HG03575 (cell line): Measurements from ENCODE around the gene DCANP1.

ENCODE experiments used
- ATAC-seq: cut with Tn5 transposase; IDR thresholded peaks from one replicate; pipeline ENCODE4 v1.9.1; 2021; ENCODE audit not compliant: unreplicated experiment, insufficient number of reproducible peaks, low FRiP score; ENCODE audit errors: extremely low read depth

DCANP1 gene

DNA sequence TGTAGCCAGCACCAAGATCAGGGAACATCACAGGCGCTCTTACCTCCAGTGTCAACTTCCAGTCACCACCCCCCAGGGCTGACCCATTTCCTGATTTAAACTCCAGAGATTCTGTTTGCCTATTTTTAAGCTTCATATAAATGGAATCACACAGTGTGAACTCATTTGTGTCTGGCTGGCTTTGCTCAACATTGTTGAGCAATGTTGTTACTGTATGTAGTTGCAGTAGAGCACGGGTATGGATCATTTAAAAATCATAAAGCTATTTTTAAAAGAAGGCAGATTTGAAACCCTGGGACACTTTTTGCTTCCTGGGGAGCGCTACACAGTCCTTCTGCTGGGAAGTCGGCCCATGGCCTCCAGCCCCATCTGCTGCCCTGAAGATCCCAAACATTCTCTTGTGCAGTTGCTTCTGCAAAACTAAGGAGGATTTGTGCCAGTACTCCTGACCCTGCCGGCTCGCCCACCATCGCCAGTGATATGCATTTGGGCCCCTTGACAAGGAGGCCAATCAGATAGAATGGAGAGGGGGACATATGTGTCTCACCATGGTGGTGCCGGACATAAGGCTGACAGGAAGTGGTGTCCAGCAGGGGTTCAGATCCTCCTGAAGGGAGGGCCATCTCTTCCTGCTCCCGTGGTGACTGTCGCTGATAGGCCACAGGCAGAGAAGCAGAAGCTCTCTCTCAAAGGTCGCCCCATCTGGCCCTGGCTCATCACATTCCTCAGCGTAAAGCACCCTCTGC is 13.3 kb downstream of the DCANP1 start:
- ATAC-seq, result no peak

DNA sequence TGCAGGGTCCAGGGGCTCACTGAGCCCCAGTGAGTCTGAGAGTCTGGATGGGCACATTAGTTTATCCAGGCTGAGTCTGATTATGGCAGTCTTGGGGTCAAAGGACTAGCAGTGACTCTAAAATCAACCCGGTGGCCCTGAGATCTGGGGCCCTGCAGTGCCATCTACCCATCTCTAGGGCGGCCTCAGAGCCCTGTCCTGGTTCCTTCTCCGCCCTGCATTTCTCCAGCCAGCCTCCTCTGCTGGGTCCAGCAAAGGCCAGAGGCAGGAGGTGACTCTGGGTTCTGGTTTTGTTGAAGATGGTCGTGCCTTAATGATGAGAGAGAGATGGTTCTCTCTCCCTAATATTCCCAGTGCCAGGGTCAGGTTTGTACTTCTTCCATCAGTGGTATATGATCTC is 15.0 kb downstream of the DCANP1 start:
- no peak for ATAC-seq

GRCh38 chr5:135430135-135430437 is 17.1 kb downstream of the DCANP1 start:
- ATAC-seq, result no peak

DNA sequence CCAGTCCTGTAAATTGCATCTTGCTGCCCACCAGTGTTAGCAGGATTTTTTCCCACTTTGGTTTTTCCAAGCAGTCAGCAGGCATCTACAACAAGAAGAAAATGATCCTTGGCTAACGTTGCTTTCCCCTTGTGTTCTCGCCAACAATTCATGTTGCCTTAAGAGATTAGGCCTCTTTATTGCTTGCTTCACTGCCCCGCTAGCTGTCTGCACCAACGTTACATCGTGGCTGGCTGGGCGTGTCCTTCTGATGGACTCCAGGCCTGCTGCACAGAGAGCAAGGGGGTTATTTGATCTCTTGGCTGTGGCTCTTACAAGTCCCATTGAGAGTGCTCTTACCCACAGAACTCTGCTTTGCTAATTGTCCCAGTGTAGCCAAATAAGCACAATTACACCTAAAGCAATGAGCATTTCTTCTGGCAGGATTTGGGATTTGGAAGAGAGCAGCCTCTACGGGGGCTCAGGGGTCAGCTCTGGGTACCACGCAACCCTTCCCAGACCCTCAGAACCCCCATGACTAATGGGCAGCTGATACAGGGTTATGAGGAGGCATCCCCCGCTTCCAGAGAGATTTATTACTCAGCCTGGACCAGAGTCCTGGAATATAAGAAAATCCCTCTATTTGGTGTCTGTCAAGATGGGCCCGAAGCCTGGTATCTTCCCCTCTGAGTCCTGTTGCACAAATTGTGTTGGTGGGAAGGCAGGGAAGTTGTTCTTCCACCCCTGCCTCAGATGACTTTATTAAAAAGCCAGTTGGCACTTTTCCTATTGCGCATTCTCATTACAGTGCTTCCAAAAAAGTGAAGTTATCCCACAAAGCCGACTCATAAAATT is 17.6 kb downstream of the DCANP1 start:
- ATAC-seq, result no peak

DNA sequence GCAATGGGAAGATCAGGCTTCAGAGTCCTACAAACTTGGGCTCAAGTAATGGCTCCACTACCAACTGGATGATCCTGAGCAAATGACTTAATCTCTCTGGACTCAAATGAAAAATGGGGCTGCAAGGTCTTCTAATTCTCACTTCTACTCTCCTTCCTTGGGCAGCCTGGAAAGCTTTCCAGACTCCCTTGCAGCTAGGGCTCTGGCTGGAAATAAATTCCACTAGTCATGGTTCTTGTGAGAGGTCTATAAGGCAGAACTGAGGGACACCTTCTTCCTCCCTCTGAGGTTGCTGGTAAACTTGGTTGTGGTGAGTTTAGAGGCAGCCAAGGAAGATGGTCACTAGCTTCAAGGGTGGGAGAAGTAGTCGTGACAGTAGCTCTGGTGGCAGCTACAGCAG is 18.6 kb downstream of the DCANP1 start:
- no peak for ATAC-seq

GRCh38 chr5:135426102-135427082 is 20.8 kb downstream of the DCANP1 start:
- ATAC-seq, result no peak

DNA sequence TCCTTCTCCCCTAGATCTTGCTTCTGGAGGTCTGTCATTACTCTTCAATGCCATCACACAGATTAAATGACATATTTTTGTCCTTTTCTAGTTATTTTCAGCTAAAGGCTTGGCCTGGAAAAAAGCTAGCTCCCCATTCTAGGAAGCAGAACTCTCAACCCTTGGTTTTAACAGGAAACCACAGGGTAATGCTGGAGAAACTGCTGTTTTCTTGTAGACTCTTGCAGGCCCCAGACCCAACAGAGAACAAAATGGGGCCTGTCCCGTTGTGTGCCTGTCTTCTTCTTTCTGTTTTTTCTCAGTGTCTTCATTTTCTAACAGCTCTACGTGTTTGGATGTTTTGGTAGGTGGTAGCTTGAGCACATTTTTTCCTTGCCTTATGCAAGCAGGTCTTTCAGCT is 21.5 kb downstream of the DCANP1 start:
- ATAC-seq, result no peak

GRCh38 chr5:135423846-135424168 is 23.3 kb downstream of the DCANP1 start:
- no peak for ATAC-seq

- ATAC-seq, result no peak
Measured at GRCh38 chr5:135423146-135423845, 23.9 kb downstream of the DCANP1 start.

DNA sequence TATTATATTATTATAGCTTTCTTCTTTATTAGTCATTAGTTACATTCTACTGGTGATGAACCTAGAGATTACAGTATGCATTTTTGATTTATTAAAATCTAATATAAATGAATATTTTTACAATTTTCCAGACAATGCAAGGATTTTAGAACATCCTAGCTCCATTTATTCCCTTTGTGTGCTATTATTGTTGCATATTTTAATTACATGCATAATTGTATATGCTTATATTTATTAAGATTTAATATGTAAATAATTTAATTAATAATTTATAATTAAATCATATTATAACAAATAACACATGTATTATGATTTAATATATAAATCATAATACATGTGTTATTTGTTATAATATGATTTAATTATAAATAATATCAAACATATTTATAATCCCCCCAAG is 24.7 kb downstream of the DCANP1 start:
- no peak for ATAC-seq

- ATAC-seq, result no peak
Measured at GRCh38 chr5:135417083-135417482, 30.1 kb downstream of the DCANP1 start.

DNA sequence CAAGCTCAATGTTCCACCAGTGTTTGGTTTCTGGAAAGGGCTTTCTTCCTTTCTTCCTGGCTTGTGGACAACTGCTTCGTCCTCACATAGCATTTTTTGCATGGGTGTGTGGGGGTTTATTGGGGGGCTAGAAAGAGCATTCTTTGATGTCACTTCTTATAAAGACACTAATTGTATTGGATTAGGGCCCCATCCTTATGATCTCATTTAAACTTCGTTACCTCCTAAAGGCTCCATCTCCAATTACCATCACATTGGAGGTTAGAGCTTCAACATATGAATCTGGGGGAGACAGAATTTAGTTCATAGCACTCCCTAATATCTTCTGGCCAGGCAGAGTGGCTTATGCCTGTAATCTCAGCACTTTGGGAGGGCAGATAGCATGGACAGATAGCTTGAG is 42.1 kb downstream of the DCANP1 start:
- ATAC-seq, result no peak

- no peak for ATAC-seq
Measured at GRCh38 chr5:135402031-135402430, 45.1 kb downstream of the DCANP1 start.

GRCh38 chr5:135400866-135401265 is 46.3 kb downstream of the DCANP1 start:
- no peak for ATAC-seq

DNA sequence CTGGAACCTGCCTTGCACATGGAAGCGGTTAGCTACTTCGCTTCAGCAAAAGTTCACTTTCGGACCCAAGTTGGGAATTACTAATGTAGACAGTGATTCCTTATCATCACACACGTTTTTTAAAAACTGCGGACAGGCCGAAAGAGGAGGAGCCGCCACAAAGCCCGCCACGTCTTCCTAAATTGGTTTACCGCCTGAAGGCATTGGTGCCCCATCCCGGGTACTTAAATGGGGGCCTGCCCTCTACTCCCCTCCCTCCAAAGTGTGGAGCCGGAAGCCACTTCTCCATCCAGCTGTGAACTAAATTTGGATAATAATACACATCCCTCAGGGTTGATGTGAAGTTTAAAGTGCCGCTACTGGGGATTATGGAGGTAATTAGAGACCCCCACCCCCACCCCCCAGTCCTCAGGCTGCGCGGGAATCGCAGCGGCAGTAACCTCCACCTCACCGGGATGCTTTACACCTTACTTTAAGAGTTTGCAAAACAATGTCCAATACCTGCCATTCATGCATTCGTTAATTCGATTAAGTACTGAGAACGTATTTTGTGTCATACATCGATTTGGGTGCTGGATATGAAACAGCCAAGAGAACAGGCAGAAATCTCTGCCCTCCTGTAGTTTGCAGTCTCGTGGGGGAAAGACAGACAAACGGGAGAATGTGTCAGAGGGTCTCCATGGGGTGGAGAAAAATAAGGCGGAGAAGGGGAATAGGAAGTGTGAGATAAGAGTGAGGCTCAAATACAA is 47.2 kb downstream of the DCANP1 start:
- ATAC-seq, result no peak

DNA sequence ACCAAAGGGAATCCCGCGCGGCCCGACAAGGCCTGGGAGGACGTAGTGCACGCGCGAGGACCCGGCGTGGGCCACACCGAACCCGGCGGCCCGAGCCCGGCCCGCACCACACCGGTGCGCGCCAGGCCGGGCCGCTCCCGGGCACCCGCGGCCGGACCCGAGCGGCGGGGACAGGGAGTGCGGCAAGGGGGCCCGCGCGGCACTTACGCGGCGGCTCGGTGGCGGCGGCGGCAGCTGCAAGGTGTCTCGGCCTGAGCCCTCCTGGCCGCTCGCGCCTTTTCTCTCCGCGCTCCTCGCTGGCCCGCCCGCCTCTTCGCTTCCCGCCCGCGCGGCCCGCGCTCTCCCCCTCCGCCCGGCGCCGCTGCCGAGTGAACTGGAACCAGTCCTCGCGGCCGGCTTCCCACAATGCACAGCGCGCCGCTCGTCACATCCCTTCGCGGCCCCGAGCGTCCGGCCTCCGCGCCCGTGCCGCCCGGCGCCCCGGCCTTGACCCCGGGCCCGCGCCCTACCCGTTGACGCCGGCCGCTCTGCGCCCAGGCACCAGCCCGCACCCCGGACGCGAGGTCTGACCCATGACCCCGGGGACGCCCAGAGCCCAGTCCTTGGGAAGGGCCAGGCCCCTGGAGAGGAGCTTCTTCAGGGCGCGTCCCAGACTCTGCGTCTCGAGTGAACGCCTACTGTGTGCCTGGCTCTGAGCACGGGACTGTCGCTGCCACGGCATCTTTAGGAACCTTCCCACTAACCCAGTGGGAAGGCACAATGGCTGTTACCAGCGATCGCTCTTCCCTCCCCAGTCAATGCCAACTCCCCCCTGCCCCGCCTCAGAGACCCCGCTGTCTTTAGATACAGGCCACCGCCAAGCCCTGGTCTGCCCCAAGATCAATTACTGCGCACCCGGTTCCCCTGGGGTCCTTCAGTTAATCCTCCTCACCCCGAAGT is 48.0 kb downstream of the DCANP1 start, which contains the start of gene MACROH2A1:
Gene MACROH2A1, minus strand, starts transcription at position 377 of the 939 bp plus-strand sequence. CDS start 10,138 bp downstream, outside the sequence.
- ATAC-seq, result no peak

DNA sequence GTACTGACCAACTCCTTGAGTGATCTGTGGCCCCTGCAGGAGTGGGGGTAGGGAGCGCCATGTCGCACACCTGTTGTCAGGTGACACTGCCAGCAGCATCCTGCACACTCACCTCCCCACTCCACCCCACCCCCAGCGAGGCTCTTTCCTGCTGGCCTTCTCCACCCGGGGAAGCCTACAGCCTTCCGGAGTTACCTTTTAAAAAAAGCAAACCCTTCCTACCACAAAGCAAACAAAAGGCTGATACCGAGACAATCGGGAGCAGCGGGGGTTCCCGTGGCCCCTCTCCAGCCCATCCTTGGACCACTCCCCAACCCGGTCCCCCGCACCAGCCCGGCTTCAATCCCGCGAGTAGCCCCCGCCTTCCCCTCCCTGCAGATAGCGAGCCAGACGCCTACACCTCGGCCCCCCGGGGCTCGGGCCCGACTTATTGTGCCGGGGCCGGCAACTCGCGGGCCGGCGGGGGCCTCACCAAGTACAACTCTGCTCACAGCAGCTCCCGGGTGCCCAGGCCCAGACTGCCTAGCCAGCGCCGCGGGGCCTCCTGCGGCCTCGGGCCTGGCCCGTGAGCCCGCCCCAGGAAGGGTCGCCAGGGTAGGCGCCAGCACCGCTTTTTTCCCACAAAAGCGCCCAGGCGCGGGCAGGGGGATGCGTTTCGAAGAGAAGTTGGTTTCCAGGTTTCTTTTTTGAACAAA is 48.8 kb downstream of the DCANP1 start:
- no peak for ATAC-seq
